HG03442 (cell line): Measurements from ENCODE around the gene MED8.
A peak's percentile ranks its signal among the peaks of the same experiment; 100 is the strongest.

Experiments used
- ATAC-seq: cut with Tn5 transposase; IDR thresholded peaks from one replicate; pipeline ENCODE4 v1.9.1; 2021; ENCODE audit warnings: mild to moderate bottlenecking, moderate library complexity; ENCODE audit not compliant: unreplicated experiment

MED8 gene

GRCh38 chr1:43360616-43361015 lies 29.0 kb downstream of the MED8 start:
- ATAC-seq = no peak

DNA sequence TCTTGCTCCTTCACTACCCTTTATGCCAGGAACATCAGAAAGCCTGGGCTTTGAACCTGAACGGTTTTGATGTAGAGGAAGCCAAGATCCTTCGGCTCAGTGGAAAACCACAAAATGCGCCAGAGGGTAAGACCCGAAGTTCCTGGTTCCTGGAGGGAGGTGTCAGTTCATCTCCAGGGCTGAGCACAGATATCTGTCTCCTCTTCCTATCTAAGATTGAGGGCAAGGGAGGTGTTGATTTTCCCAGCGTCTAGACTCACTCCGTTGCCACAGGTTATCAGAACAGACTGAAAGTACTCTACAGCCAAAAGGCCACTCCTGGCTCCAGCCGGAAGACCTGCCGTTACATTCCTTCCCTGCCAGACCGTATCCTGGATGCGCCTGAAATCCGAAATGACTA lies 29.9 kb downstream of the MED8 start:
- ATAC-seq = no peak

GRCh38 chr1:43358746-43359693 lies 30.6 kb downstream of the MED8 start, which contains the start of gene CDC20:
Gene CDC20, plus strand, starts transcription at chr1:43358981. Its CDS starts 235 bp downstream, at chr1:43359216.
- peak; percentile 91 for ATAC-seq

GRCh38 chr1:43358121-43358745 lies 31.4 kb downstream of the MED8 start:
- no peak for ATAC-seq

DNA sequence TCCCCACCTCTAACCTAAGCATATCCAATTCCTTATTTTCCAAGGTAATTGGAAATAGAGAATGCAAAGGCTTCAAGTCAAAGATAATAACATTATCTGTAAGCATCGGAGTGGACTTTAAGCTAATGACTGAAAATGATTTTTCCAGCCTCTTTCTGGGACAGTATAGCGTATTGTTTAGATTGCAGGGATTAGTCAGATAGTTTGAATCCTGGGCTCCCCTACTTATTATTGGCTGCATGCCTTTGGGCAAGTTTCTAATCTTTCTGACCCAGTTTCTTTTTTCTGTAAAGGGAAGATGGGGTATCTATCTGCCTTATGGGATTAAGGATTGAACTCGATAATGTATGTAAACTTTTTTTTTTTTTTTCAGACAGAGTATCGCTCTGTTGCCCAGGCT lies 32.3 kb downstream of the MED8 start:
- ATAC-seq = no peak

GRCh38 chr1:43354936-43355335 lies 34.7 kb downstream of the MED8 start:
- ATAC-seq = no peak

GRCh38 chr1:43354471-43354870 lies 35.1 kb downstream of the MED8 start:
- no peak for ATAC-seq

DNA sequence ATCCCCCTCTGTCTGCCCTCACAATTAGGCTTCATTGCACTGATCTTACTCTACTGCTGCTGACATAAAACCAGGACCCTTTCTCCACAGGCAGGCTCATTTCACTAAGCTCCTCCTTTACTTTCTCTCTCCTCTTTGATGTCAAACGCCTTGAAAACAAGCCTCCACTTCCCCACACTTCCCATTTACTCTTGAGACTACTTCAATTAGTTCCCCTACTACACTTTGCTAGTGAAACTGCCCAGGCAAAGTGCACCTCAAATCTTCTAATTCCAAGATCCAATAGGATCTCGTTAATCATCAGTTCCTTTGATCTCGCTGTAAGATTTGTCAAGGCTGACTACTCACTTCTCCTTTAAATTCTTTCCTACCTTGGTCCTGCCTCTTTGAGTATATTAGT lies 36.7 kb downstream of the MED8 start:
- ATAC-seq = no peak

GRCh38 chr1:43352351-43352705 lies 37.3 kb downstream of the MED8 start:
- no peak for ATAC-seq

GRCh38 chr1:43351421-43352350 lies 37.9 kb downstream of the MED8 start:
- no peak for ATAC-seq

- no peak for ATAC-seq
Observed at GRCh38 chr1:43350976-43351375, 38.6 kb downstream of the MED8 start.

DNA sequence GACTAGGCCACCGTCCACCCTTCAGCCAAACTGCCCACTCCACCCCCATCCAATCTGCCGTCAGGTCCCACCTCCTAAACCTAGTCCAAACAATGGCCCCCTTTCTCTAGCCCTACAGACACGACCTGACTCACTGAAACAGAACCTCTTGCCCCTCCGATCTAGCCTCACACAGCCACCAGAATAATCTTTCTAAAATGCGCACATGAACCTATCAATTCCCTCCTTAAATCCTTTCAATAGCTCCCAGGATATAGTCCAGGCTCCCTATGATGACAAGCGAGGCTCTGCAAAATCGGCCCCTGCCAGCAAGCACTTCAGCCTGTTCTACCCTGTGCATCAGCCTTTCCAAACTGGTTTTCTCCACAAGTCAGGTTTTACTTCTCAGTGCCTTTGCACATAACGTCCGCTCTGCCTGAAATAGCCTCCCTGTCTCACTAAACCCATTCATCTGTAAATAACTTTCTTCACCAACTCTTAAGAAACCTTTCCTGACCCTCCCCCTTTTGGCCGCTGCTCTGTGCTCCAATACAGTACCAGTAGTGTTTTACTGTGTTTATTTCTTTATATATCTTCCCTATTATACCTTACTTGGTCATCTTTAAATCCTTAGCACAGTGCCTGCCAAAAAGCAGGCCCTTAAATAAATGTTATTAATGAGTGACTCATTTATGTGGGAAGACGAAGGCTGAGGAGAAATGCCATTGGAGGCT lies 39.9 kb downstream of the MED8 start:
- no peak for ATAC-seq

DNA sequence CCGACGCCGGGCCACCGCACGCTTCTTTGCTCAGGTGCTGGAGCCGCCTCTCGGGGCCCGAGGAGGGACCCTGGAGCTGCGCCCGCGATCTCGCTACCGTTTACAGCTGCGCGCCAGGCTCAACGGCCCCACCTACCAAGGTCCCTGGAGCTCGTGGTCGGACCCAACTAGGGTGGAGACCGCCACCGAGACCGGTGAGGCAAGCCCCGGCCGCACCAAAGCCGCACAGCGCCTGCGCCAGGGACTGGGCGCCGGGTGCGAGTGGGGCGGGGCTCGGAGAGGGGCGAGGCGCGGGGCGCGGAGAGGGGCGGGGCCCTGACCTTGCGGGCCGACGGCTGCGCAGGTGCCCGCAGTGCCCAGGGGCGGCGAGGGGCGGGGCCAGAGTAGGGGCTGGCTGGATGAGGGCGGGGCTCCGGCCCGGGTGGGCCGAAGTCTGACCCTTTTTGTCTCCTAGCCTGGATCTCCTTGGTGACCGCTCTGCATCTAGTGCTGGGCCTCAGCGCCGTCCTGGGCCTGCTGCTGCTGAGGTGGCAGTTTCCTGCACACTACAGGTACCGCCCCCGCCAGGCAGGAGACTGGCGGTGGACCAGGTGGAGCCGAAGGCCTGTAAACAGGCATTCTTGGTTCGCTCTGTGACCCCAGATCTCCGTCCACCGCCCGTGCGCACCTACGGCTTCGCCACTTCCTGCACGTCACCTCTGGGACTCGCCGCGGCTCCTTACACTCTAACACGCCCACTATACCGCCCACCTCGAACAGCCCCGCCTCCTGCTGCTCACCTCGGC lies 40.6 kb downstream of the MED8 start:
- no peak for ATAC-seq

DNA sequence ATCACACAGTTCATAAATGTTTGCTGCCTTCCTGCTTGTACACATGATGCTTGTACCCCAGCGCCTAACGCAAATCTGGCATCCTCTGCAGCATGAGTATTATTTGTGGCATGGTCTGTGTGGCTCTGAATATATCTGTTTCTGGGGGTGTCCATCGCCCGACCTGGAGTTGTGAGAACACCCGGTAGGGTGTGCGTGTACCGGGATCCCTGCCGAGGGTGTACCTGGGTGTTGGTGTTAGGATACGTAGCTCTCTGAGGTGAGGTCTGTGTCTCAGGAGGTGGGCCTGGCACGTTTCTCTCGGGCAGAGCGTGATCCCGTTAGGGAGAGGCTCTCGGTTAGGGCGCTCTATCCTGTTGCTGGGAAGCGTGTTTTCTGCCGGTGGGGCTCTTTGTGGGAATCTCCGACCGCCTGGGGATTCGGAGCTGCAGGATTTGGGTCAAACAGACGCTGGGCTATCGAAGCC lies 41.2 kb downstream of the MED8 start:
- ATAC-seq = no peak

DNA sequence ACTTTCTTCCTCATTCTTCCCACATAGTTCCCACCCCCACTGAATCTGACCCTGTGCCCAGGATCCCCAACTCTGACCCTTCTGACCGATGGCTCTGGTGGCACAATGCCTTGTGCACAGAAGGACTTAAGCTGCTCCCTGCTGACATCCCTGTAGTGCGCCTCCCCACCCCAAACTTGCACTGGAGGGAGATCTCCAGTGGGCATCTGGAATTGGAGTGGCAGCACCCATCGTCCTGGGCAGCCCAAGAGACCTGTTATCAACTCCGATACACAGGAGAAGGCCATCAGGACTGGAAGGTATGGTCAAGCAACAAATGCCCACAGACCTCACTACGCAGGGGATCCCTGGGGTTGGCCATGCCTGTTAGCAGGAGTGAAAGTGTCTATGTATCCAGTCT lies 43.0 kb downstream of the MED8 start:
- no peak for ATAC-seq

GRCh38 chr1:43345120-43345519 lies 44.5 kb downstream of the MED8 start:
- no peak for ATAC-seq

- no peak for ATAC-seq
Observed at GRCh38 chr1:43344267-43344850, 45.2 kb downstream of the MED8 start.

GRCh38 chr1:43340559-43340958 lies 49.0 kb downstream of the MED8 start:
- ATAC-seq = no peak

- no peak for ATAC-seq
Observed at GRCh38 chr1:43339584-43340232, 49.9 kb downstream of the MED8 start.
